RKO (cell line): ENCODE measurements around the gene TMED7.
A peak's percentile ranks its signal among the peaks of the same experiment; 100 is the strongest.

Source experiments
- DNase-seq: peaks from one replicate; pipeline ENCODE4 v3.0.0-alpha.2; 2016; ENCODE audit warnings: low spot score

The TMED7 gene

GRCh38 chr5:115627295-115627865, 1.5 kb upstream of the TMED7 start:
- DNase-seq: peak; percentile 9

- peak; percentile 67 for DNase-seq
Measured at GRCh38 chr5:115626445-115626823, 598 bp upstream of the TMED7 start.

DNA sequence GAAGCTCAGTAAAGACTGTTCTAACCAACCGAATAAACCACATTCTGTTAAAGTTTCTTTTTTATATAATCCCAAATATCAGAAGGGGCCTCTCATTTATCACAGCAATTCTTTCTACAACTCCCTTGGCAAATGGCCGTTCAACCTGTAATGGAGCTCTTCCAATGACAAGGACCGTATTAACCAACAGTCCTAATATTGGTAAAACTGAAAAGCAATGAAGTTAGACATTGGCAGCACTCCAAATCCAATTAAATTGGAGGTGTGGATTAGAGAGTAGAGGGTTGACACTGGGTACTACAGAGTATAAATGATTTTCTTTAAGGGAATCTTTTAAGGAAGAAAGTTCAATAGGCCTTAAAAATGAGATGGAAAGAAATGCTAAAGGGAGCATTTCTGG, 842 bp downstream of the TMED7 start:
- peak; percentile 34 for DNase-seq

GRCh38 chr5:115623658-115624057, 2.2 kb downstream of the TMED7 start:
- DNase-seq: no peak

DNA sequence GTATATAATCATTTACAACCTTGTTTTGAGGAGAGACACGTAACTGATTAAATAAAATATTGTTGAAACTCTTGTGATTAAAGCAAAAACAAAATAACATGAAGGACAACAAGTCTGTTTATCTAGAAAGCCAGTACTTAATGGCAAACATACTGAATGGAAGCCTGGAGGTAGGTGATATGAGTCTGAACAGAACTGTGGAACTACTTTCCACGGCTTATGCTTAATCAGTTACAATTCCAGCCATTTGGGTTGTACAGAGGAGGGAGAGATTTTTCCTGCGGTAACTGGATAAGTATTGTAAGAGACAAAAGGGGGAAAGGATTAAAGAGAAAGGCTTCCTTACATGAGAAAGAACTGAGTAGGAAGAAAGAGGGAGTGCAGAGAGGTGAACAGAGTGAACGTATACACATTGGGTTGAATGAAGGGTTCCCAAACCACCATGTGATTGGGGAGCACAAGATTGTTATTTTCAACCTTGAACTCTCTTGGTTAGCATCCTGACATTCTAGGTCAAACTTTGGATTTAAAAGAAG, 4.4 kb downstream of the TMED7 start:
- no peak for DNase-seq

GRCh38 chr5:115616892-115617291, 8.9 kb downstream of the TMED7 start:
- no peak for DNase-seq

GRCh38 chr5:115616472-115616871, 9.4 kb downstream of the TMED7 start:
- no peak for DNase-seq

DNA sequence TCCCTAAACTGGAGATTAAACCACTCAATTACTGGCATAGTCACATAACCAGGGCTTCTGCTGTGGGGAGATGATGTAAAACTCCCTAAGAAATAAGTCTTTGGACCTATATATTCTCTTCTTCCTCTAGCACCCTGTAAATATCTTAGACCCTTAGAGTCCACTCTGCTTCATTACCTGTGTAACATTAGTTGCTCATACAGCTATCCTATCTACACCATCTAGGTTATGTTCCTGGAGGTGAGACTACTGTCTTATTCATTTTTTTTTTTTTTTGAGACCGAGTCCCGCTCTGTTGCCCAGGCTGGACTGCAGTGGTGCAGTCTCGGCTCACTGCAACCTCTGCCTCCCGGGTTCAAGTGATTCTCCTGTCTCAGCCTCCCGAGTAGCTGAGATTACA, 14.0 kb downstream of the TMED7 start:
- no peak for DNase-seq

GRCh38 chr5:115607935-115608334, 17.9 kb downstream of the TMED7 start:
- DNase-seq: no peak

GRCh38 chr5:115605436-115605835, 20.4 kb downstream of the TMED7 start:
- DNase-seq: no peak

- no peak for DNase-seq
Measured at GRCh38 chr5:115602591-115603125, 23.2 kb downstream of the TMED7 start.

DNA sequence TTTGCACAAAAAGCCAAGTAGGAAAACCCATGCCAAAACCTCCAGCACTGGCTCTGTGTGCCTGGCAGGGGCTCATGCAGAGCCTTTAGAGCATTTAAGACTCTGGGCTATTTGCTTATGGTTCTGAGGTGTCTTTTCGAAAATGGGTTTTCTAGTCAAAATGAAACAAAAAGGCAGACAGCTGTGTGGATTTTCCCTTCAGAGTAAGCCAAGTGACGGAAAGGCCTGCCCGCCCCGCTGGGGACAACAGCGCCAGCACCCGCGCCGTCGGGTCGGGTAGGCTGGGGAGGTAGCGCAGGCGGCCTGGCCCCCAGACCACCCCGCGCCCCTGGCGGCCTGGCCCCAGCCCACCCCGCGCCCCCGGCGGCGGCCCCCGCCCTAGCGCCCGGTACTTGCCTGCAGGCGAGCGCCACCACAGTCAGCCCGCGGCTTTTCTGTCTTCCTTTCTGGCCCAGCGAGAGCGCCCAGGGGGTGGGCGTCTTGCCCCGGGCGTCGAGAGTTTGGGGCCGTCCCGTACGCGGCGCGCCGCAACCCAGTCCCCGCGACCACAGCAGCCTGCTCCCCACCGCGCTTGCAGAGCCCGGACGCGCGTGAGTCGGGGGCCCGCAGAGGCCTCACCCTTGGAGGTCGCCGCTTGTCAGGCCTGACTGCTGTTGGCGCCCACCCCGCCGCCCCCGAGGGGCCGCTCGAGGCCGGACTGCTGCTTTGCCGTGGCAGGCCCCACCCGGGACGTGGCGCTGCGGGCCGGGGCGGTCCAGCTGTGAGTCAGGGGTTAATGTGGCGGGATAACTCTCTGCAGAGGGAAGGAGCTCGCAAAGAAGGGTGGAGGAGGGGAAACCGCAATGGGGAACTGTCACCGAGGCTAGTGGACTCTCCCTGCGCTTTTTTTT, 23.9 kb downstream of the TMED7 start, which contains the start of gene TICAM2:
TICAM2 (minus strand) TSS at position 779 of the 890 bp plus-strand sequence. CDS start 21,223 bp downstream, outside the sequence.
- no peak for DNase-seq

DNA sequence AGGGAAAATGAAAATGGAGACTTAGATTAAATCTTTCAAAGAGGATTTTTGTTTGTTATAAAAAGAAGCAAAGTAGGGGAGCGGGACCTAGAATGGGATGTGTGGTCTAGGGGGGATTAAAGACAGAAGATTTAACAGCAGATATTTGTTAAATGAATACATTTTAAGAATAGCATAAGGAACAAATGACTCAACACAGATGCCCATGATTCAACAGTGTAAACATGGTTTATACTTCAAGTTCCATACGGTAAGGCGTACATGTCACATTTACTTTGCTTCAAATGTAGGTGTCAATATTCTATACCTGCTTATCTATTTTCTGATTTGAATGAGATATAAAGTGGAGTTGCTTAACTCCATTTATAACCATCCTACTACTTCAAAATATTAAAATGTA, 25.1 kb downstream of the TMED7 start:
- DNase-seq: no peak

- DNase-seq: no peak
Measured at GRCh38 chr5:115599924-115600323, 25.9 kb downstream of the TMED7 start.

GRCh38 chr5:115599502-115599901, 26.3 kb downstream of the TMED7 start:
- DNase-seq: no peak

DNA sequence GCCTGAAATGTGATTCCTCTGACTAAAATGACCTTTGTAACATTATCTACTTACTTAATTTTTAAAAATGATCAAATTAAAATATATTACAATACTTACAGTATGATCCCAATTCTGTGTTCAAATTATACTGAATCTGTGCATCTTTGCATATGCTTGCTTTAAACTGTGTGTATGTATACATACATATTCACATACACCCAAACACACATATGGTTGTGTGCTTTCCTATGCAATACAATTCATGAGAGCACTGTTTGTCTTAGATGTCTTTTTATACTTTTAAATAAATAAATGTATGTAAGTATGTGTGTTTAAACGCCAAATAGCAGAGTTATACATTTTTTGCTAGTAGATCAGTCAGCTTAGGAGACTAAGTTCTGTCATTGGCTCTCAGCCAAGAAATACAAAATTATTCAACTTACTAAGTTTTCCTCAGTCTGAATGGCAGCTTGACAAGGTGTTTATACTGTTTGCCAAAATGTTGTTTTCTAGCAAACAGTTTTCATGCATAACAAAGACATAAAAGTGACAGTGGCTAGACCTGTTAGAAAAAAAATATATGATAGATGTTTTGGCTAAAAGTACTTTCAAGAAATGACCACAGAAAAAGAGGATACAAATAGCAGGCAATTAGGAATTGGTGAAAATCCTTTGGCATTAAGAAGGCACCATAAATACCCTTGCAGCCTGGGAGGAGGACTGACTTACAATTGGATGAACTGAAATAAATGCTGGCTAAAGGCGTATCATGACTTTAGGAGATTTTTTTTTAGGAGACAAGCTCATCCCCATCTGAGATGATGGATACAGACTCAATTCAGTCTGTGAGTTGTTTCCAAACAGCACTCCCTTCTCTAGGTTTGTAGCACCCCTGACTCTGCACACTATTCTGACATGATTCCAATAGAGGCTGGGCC, 31.4 kb downstream of the TMED7 start:
- no peak for DNase-seq

- no peak for DNase-seq
Measured at GRCh38 chr5:115589043-115589442, 36.8 kb downstream of the TMED7 start.

GRCh38 chr5:115588640-115589039, 37.2 kb downstream of the TMED7 start:
- DNase-seq: no peak

DNA sequence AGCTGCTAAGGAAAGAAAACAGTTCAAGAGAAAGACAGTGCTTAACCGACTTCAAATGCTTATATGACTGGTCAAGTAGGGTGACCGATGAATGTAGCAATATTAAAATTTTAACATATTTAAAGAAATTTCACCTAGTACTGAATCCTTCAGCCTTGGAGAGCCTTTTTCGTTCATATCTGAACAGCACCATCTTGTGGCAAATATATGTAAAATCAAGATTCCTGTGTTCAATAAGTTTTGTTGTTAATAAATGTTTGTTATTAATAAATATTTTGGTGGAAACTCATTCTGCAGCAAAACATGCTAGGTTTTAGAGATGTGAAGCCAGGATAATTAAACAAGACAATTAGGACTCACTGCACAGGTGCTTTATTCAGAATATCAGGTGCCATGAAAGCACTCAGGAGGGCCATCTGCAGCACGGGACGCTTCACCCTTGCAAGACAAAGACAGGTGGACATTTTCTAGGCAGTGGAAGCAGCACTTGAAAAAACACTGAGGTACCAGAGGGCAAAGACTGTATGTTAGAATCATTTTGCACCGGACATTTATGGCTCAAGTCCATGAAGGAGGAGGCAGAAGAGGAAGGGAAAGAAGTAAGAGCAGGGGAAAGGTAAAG, 39.2 kb downstream of the TMED7 start:
- peak; percentile 64 for DNase-seq

DNA sequence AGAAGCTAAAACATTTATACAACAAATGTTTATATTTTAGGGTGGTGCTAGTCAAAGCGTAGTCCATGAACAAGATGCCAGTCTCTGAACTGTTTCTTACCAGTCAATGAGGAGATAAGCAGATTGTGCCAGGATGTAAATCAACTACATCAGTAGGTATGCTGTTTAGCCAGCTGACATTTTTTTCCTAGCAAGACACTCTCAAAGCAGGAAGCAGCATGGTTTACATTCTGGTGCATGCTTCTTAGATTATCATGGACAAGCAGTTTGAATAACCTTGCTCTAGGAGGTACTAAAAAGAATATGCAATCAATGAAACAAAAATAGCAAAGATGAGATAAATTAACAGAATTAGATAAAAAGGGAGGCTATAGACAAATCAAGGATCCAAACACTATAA, 40.6 kb downstream of the TMED7 start:
- DNase-seq: no peak

DNA sequence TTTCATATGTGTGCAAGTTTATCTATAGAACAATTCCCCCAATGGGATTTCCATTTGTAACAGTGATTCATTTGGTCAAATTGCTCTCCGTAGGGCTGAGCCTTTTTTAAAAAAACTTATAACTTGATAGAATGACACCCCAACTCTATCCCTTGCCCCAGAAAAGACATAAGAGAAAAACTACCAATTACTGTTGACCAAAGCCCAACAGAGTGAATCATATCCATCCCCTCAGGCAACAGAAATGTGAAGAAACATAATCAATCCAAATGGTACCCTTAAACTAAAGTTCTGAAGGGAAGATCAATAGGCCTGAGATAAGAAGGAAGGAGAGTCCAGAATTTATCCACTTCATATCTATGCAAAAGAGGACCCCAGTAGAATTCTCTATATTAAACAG, 41.3 kb downstream of the TMED7 start:
- DNase-seq: no peak
